SK-N-SH (cell line): ENCODE data around the gene SULT1E1. TPM values are rescaled to one million over a fixed set of nuclear protein-coding genes. Genes with fewer than 3 reads are reported as not detected.
"Not testable (repeated sequence)": the region's sequence is repeated elsewhere in the genome, so short reads cannot be mapped to it uniquely, and the experiment has no call there.

ENCODE experiments used
- CTCF ChIA-PET: fragments of 300-600, 350-600 bp; formaldehyde crosslinking; extraction: SDS; loops from one replicate; lab custom pipeline; 2021; lab: Yijun Ruan, JAX
- POLR2A ChIA-PET: fragments of 350-600 bp; sonication (Branson Sonifier 250); formaldehyde crosslinking; extraction: SDS; loops from one replicate; lab custom pipeline; 2020; ENCODE audit warnings: antibody characterized with exemption, inconsistent platforms; lab: Yijun Ruan, JAX
- DNase-seq: peaks from one replicate; pipeline ENCODE4 v3.0.0; 2012
- H2AFZ ChIP-seq: fragments of 200-600 bp; sonication (generic); 2 replicates; pipeline ENCODE4 v1.8.1; 2016; ENCODE audit warnings: antibody characterized with exemption, mild to moderate bottlenecking, low read depth
- H3F3A ChIP-seq: fragments of 200-600 bp; sonication (generic); replicated peaks from 2 replicates; pipeline ENCODE3; 2016; ENCODE audit warnings: antibody characterized with exemption, mild to moderate bottlenecking; ENCODE audit not compliant: insufficient read depth
- H3K27ac ChIP-seq, 2 experiments: fragments of 200-500 bp in 1 of 2; fragments of 200-600 bp in 1 of 2; sonication (Bioruptor generic) in 1 of 2; sonication (generic), shearing (Covaris generic) in 1 of 2; 2 replicates each; pipeline versions ENCODE4 v1.5.1 to v1.6.1; 2014 to 2016; ENCODE audit warnings: low read depth in 2 of 2, inconsistent platforms in 1 of 2, low read length in 1 of 2, mild to moderate bottlenecking in 1 of 2, mixed read lengths in 1 of 2
- H3K27me3 ChIP-seq: fragments of 200-600 bp; sonication (generic), shearing (Covaris generic); 2 replicates; pipeline ENCODE4 v1.6.1; 2016; ENCODE audit warnings: mixed run types; ENCODE audit not compliant: insufficient read depth
- H3K36me3 ChIP-seq, 2 experiments: fragments of 200-500 bp in 1 of 2; fragments of 200-600 bp in 1 of 2; sonication (Bioruptor generic) in 1 of 2; sonication (generic) in 1 of 2; replicated peaks in 1 of 2; 2 replicates each; pipeline versions ENCODE3 to v1.5.1; 2014 to 2016; ENCODE audit warnings: low read length in 1 of 2, mild to moderate bottlenecking in 1 of 2; ENCODE audit not compliant: insufficient read depth in 2 of 2, control insufficient read depth in 1 of 2
- H3K4me1 ChIP-seq, 2 experiments: fragments of 200-500 bp in 1 of 2; fragments of 200-600 bp in 1 of 2; sonication (Bioruptor generic) in 1 of 2; sonication (generic), shearing (Covaris generic) in 1 of 2; 2 replicates each; pipeline versions ENCODE4 v1.5.1 to v1.6.1; 2014 to 2016; ENCODE audit warnings: low read depth in 1 of 2, low read length in 1 of 2, mixed run types in 1 of 2; ENCODE audit not compliant: insufficient read depth in 2 of 2, control insufficient read depth in 1 of 2
- H3K4me2 ChIP-seq: fragments of 200-600 bp; sonication (generic), shearing (Covaris generic); 2 replicates; pipeline ENCODE4 v1.6.1; 2017; ENCODE audit warnings: mixed run types
- H3K4me3 ChIP-seq, 2 experiments: fragments of 200-500 bp in 1 of 2; fragments of 200-600 bp in 1 of 2; sonication (Bioruptor generic) in 1 of 2; sonication (generic), shearing (Covaris generic) in 1 of 2; 2 replicates each; pipeline versions ENCODE4 v1.5.1 to v1.8.1; 2014 to 2016; ENCODE audit warnings: low read depth in 2 of 2, inconsistent platforms in 1 of 2, low read length in 1 of 2, mild to moderate bottlenecking in 1 of 2, mixed read lengths in 1 of 2, moderate library complexity in 1 of 2
- H3K79me2 ChIP-seq: fragments of 200-600 bp; sonication (generic); 2 replicates; pipeline ENCODE4 v1.8.1; 2017; ENCODE audit warnings: mild to moderate bottlenecking; ENCODE audit not compliant: insufficient read depth
- H3K9ac ChIP-seq: fragments of 200-600 bp; sonication (generic); 2 replicates; pipeline ENCODE4 v1.6.1; 2017; ENCODE audit warnings: mixed run types
- H3K9me2 ChIP-seq: fragments of 200-600 bp; sonication (generic); 2 replicates; pipeline ENCODE4 v1.6.1; 2017; ENCODE audit warnings: mixed run types
- H3K9me3 ChIP-seq: fragments of 200-600 bp; sonication (generic); 2 replicates; pipeline ENCODE4 v1.6.1; 2017; ENCODE audit warnings: mixed run types, mild to moderate bottlenecking, moderate library complexity
- H4K20me1 ChIP-seq: fragments of 200-600 bp; sonication (generic); 2 replicates; pipeline ENCODE4 v1.6.1; 2017; ENCODE audit warnings: mild to moderate bottlenecking, mixed run types; ENCODE audit not compliant: insufficient read depth
- EP300 ChIP-seq, 2 experiments: IDR thresholded peaks; 2 replicates each; pipeline versions ENCODE4 v1.4.0 to v1.6.1; 2012; ENCODE audit warnings: borderline replicate concordance in 1 of 2, low read depth in 1 of 2, low read length in 1 of 2
- GABPA ChIP-seq: IDR thresholded peaks from 2 replicates; pipeline ENCODE4 v1.4.0; 2012; ENCODE audit warnings: low read depth, mild to moderate bottlenecking
- GATA2 ChIP-seq: sonication (generic); formaldehyde crosslinking; IDR thresholded peaks from 2 replicates; pipeline ENCODE4 v1.5.0; 2020; ENCODE audit warnings: mild to moderate bottlenecking, missing genetic modification reagents
- JUND ChIP-seq: IDR thresholded peaks from 2 replicates; pipeline ENCODE4 v1.4.0; 2012
- REST ChIP-seq: IDR thresholded peaks from 2 replicates; pipeline ENCODE4 v1.6.1; 2012; ENCODE audit warnings: mild to moderate bottlenecking, low read depth, low read length, moderate library complexity
- RFX5 ChIP-seq: IDR thresholded peaks from 2 replicates; pipeline ENCODE4 v1.6.1; 2012; ENCODE audit warnings: mild to moderate bottlenecking, improper control_type of control experiment, low read length
- RXRA ChIP-seq: IDR thresholded peaks from 2 replicates; pipeline ENCODE4 v1.4.0; 2012; ENCODE audit warnings: low read depth, mild to moderate bottlenecking, borderline replicate concordance
- TCF12 ChIP-seq: IDR thresholded peaks from 2 replicates; pipeline ENCODE4 v1.4.0; 2012
- WGBS: methylation state at CpG from one replicate; pipeline ENCODE4 v1.1.6; 2017; ENCODE audit warnings: low lambda C conversion rate; 5-methylcytosine and 5-hydroxymethylcytosine counted together
- polyA plus RNA-seq, 3 experiments: library from polyadenylated mRNA; depleted of rRNA; stranded (reverse); fragments of >200 nt; gene quantifications; 2 replicates each; pipeline ENCODE4 v1.2.3, GENCODE V29; 2012
- TF ChIP-seq, protein P1 (sequence below): IDR thresholded peaks from 2 replicates; pipeline ENCODE4 v1.4.0; 2012; ENCODE audit warnings: low read depth, borderline replicate concordance
- TF ChIP-seq, protein P2 (sequence below): IDR thresholded peaks from 2 replicates; pipeline ENCODE4 v1.4.0; 2012; ENCODE audit warnings: low read depth, borderline replicate concordance

Gene SULT1E1
- polyA plus RNA-seq, 1 of the 3 experiments (the other 2 are of a cell fraction), result 13.7 TPM

- no peak for DNase-seq
- ChIA-PET CTCF (no interaction called here), POLR2A (no interaction called here)
- no peak overlapping the region for H3K4me3 ChIP-seq
- H3K9me3 ChIP-seq, result no peaks in the 10 kb centered on the region
- no peaks in the 10 kb centered on the region for H3K36me3 ChIP-seq
- no peak overlapping the region for H2AFZ ChIP-seq
- H3K9me2 ChIP-seq, result no peaks in the 10 kb centered on the region
- no peaks in the 10 kb centered on the region for H3K4me1 ChIP-seq
- no peaks in the 10 kb centered on the region for H3K27me3 ChIP-seq
- H3K4me2 ChIP-seq, result no peak overlapping the region
- no peak overlapping the region for H3K9ac ChIP-seq
- TF ChIP-seq RXRA, result peak; percentile 60; the same call in 1 of the 2 replicates
- TF ChIP-seq JUND, result no peak
- no peak for TF ChIP-seq GABPA
- TF ChIP-seq TCF12, result peak; percentile 46; the same call in 1 of the 2 replicates
- TF ChIP-seq, protein P1, sequence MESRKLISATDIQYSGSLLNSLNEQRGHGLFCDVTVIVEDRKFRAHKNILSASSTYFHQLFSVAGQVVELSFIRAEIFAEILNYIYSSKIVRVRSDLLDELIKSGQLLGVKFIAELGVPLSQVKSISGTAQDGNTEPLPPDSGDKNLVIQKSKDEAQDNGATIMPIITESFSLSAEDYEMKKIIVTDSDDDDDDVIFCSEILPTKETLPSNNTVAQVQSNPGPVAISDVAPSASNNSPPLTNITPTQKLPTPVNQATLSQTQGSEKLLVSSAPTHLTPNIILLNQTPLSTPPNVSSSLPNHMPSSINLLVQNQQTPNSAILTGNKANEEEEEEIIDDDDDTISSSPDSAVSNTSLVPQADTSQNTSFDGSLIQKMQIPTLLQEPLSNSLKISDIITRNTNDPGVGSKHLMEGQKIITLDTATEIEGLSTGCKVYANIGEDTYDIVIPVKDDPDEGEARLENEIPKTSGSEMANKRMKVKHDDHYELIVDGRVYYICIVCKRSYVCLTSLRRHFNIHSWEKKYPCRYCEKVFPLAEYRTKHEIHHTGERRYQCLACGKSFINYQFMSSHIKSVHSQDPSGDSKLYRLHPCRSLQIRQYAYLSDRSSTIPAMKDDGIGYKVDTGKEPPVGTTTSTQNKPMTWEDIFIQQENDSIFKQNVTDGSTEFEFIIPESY, result no peak
- TF ChIP-seq RFX5, result no peak
- TF ChIP-seq EP300 (IDR thresholded peaks at IDR 0.05; ENCODE audit: borderline replicate concordance in 1 of 2, low read depth in 1 of 2, low read length in 1 of 2), result no peak
- TF ChIP-seq GATA2 (CRISPR knock-in tag), result no peak
- TF ChIP-seq, protein P2, sequence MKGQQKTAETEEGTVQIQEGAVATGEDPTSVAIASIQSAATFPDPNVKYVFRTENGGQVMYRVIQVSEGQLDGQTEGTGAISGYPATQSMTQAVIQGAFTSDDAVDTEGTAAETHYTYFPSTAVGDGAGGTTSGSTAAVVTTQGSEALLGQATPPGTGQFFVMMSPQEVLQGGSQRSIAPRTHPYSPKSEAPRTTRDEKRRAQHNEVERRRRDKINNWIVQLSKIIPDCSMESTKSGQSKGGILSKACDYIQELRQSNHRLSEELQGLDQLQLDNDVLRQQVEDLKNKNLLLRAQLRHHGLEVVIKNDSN, result no peak
- no peak for TF ChIP-seq REST
- TF ChIP-seq, all 33 proteins: peak for 2
- Histone ChIP-seq H4K20me1 (no peaks in the 10 kb centered on the region), H3K79me2 (no peaks in the 10 kb centered on the region), H3F3A (no peaks in the 10 kb centered on the region), H3K27ac (peak overlapping the region in 1 of 2 experiments; percentile 37; a peak in 2 of 4 replicates)
- 29% methylated on average over 3 of the region's 3 CpGs for WGBS
Measured at GRCh38 chr4:69828828-69829227, 31.1 kb downstream of the SULT1E1 start.

DNA sequence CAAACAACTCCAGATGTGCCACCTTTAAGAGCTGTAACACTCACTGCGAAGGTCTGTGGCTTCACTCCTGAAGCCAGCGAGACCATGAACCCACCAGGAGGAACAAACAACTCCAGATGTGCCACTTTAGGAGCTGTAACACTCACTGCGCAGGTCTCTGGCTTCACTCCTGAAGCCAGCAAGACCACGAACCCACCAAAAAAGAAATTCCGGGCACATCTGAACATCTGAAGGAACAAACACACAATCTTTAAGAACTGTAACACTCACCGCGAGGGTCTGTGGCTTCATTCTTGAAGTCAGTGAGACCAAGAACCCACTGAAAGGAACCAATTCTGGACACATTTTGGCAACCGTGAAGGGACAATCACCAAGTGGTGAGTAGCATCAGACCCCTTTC, 34.9 kb downstream of the SULT1E1 start:
- 24% methylated on average over 8 of the region's 8 CpGs for WGBS
- H3K9me3 ChIP-seq, H3K79me2 ChIP-seq, H3K9ac ChIP-seq, H3K4me1 ChIP-seq, H4K20me1 ChIP-seq, H3K27me3 ChIP-seq, H3K9me2 ChIP-seq, POLR2A ChIA-PET, H3K27ac ChIP-seq, H3K36me3 ChIP-seq, H3K4me2 ChIP-seq, DNase-seq, H3F3A ChIP-seq, H2AFZ ChIP-seq: not testable (repeated sequence)
- peak overlapping the region in 1 of 2 experiments; percentile 29; a peak in 2 of 4 replicates for H3K4me3 ChIP-seq
- CTCF ChIA-PET, result interaction anchor here (1.2 kb wide), 1 partner anchor 9 kb away, joined by 3 read pairs; no protein-coding TSS in a partner anchor
